DMS114 treated with DMSO at 0.1 percent for 48 hours (cell line): ENCODE data around the gene ARHGAP23.
"Not testable (repeated sequence)": the region's sequence is repeated elsewhere in the genome, so short reads cannot be mapped to it uniquely, and the experiment has no call there.

ENCODE experiments used
- DNase-seq: peaks from one replicate; lab custom pipeline; 2025; ENCODE audit not compliant: unreplicated experiment; lab: John Stamatoyannopoulos, UW

ARHGAP23 gene

GRCh38 chr17:38420518-38420917 lies 7.7 kb upstream of the ARHGAP23 start:
- no peak for DNase-seq

GRCh38 chr17:38421171-38421841 lies 7.0 kb upstream of the ARHGAP23 start:
- DNase-seq: no peak

- DNase-seq: no peak
Measured at GRCh38 chr17:38421871-38422827, 6.1 kb upstream of the ARHGAP23 start.

DNA sequence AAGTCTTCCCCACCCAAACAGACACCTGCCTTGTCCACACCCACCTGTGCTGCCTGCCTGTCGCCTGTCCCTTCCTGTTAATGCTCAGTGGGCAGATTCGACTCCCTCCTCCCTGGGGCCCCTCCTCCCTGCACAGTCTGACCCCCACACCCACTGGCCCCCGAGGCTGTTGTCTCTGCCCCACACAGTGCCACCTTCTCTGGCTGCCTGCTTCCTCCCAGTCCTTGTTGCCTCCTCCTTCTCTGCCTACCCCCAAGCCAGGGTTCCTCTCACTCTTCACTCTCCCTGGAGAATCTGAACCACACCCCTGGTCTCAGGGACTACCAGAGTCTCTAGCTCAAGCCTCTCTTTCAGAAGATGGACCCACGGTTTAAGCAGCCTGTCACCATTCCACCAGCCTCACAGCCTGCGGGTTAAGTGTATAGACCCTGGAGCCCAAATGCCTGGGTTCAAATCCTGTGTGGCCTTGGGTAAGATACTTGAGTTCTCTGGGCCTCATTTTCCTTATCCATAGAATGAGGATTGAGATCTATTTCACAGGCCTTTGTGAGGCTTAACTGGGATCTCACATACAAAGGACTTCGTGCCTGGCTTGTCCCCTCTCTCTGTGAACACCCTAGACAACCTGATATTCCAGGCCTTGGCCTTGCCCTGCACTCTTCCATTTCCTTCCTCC lies 3.8 kb upstream of the ARHGAP23 start:
- DNase-seq: no peak

DNA sequence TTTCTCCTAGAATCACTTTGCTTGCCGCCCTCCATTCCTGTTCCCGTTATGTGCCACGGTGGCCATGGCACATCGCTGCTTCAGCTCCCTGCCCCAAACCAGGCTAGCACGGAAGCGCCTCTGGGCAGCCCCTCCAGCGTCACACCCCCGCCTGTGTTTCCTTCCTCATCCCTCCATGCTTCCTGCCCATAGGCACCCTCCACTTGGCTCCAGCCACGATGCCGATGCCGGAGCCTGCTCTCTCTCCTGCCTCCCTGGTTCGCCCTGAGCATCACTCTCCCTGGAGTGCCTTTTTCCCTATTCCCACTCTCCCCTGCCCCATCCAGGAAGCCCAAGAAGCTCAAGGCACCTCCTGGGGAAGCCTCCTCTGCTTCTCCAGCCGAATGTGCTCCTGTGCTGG lies 3.2 kb upstream of the ARHGAP23 start:
- no peak for DNase-seq

GRCh38 chr17:38425744-38426143 lies 2.5 kb upstream of the ARHGAP23 start:
- no peak for DNase-seq

DNA sequence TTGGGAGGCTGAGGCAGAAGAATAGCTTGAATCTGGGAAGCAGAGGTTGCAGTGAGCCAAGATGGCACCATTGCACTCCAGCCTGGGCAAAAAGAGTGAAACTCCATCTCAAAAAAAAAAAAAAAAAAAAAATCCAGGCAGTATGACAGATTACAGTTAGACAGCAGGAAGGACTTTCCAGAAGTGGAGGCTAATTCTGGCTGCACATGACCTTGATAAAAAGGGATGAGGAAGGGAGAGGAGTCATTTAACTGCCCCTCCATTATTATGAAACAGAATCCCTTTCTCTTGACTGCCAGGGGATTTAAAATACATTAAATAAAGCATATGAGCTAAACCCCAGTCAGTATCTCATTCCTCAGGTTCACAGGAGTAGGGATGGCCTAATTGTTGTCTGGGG lies 1.8 kb upstream of the ARHGAP23 start:
- DNase-seq: no peak

GRCh38 chr17:38427160-38427949 lies 909 bp upstream of the ARHGAP23 start:
- no peak for DNase-seq

DNA sequence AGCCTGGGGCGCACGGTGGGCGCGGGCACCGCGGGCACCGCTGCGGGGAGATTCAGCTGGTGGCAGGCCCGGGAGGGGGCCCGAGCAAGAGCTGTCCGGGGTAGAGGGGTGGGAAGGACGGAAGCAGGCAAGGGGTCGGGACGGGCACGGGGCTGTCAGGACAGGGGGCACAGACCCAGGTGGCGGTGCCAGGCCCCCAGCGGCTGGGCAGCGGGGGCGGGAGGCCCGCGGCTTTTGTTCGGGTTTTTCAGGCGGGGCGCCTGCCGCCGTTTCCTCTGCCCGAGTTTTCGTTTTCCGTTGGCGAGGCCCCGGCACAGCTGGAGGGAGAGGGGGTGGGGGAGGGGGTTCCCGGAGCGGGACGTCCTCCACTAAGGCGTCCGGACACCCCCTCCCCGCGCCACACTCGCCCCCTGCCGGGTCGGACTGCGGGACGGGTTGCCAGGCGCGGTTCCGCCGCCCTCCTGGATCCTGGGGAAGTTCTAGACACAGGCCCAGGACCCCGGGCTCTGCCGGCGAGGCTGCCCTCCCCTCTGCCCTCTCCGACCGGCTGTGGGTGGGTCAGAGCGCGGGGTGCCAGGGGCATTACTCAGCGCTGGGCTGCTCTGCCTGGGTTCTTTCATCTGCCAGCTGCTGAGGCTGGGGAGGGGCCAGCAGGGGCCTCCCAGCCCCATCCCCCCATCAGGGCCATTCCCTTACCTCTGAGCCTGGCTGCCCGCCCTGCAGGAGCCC lies 543 bp downstream of the ARHGAP23 start:
- DNase-seq: no peak

DNA sequence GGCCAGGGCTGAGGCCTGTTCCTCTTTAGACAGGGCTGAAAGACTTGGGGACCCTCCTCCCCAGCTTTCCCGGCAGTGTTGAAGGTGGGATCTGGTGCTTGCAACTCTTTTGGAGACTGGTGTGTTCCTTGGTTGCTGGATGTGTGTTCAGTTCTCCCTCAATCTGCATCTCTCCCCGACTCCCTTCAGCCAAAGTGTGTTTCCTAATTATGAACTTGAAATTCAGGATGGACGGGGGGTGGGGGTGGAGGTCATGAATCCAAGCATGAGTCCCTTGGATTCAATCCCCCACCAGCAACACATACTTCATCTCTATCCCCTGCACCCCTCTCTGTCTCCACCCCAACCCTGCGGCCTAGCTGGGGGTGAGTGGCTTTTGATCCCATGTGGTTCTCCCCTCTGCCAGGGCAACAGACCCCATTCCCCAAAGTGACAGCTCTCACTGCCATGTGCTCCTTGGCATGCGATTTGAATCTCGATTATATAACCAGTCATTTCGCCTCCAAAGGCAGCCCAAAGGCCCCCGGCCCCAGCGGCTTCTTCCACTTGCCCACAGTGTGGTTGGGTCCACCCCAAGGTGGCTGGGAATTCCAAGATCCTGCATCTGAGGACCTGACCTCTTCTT lies 1.3 kb downstream of the ARHGAP23 start:
- no peak for DNase-seq

DNA sequence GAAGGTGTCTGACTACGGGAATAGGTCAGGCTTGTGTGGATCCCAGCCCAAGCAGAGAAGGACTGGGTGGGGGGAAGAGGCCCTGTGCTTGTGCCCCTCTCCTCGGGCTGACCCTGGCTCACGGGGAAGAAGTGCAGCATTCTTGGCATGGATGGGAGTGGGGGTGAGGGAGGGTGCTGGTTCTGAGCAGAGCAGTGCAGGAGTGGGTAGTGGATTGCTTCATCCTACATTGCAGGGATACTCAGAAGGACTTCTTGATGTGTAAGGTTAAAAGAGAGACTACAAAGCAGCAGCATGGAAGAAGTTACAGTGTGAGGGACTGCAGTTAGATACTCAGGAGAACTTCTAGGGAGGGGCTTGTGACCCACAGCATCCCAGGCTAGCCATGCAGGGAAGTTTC lies 2.1 kb downstream of the ARHGAP23 start:
- no peak for DNase-seq

GRCh38 chr17:38430822-38431221 lies 2.6 kb downstream of the ARHGAP23 start:
- no peak for DNase-seq

GRCh38 chr17:38431346-38432145 lies 3.3 kb downstream of the ARHGAP23 start:
- no peak for DNase-seq

DNA sequence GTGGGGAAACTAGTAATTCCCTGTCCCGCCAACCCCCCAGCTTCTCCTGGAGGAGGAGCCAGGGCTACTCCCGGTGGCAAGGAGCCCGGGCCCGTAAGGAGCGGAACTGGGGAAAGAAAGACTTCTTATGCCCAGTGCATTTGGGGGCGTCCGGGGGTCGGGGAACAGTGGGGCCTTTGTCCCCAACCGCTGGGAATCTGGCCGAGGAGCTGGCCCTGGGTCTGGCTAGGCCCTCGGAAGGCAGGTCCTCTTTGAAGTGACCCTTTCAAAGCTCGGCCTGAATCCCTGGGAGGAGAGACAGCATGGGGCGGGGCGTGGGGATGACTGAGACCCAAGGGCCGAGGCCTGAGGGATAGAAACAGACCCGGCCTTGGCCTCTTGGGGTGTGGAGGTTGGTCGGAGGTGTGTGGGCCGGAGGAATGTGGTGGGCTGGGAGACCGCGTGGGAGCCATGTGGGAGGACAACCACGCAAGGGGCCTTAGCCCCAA lies 6.0 kb downstream of the ARHGAP23 start:
- no peak for DNase-seq

GRCh38 chr17:38435795-38436194 lies 7.5 kb downstream of the ARHGAP23 start:
- DNase-seq: no peak

- DNase-seq: no peak
Measured at GRCh38 chr17:38436386-38436785, 8.1 kb downstream of the ARHGAP23 start.

DNA sequence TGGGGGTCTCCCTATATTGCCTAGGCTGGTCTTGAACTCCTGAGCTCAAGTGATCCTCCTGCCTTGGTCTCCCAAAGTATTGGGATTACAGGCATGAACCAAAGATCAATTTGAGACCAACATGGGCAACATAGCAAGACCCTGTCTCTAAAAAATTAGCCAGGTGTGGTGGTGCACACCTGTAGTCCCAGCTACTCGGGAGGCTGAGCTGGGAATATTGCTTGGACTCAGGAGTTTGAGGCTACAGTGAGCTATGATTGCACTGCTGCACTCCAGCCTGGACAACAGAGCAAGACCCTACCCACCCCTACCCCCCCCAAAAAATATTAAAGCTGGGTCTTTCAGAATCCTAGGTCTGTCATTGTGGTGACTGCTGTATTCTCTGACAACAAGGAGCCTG lies 9.0 kb downstream of the ARHGAP23 start:
- DNase-seq: not testable (repeated sequence)

GRCh38 chr17:38439436-38439835 lies 11.2 kb downstream of the ARHGAP23 start:
- DNase-seq: no peak
